IMR-90 (cell line): Measurements from ENCODE around the gene IFTAP. TPM values are rescaled to one million over a fixed set of nuclear protein-coding genes. Genes with fewer than 3 reads are reported as not detected.

Source experiments
- ATAC-seq: fragments of 200-7000 bp; cut with Tn5 transposase; 2 replicates; pipeline ENCODE4 v1.9.1; 2020; ENCODE audit warnings: low read depth, mild to moderate bottlenecking, moderate library complexity
- BruUV-seq: library from RNA; stranded (reverse); fragments of 400-500 nt; replicated peaks from 2 replicates; lab custom pipeline; 2021; lab: Mats Ljungman, UMichigan
- CTCF ChIA-PET: fragments of 300-600 bp; formaldehyde crosslinking; extraction: SDS; loops from one replicate; lab custom pipeline; 2021; ENCODE audit warnings: antibody characterized with exemption; lab: Yijun Ruan, JAX
- POLR2A ChIA-PET: fragments of 300-600 bp; sonication (Branson Sonifier 250); formaldehyde crosslinking; loops from one replicate; lab custom pipeline; 2022; ENCODE audit warnings: antibody characterized with exemption; ENCODE audit not compliant: unreplicated experiment; lab: Charles Lee
- DNase-seq: peaks from one replicate; pipeline ENCODE4 v3.0.0; 2013
- H2AFZ ChIP-seq: replicated peaks from 2 replicates; pipeline ENCODE3; 2013; ENCODE audit warnings: low read length, mild to moderate bottlenecking; ENCODE audit not compliant: poor library complexity
- H2AK5ac ChIP-seq: 2 replicates; pipeline ENCODE4 v1.6.1; 2013; ENCODE audit warnings: low read depth, low read length, inconsistent platforms
- H2AK9ac ChIP-seq: replicated peaks from 2 replicates; pipeline ENCODE3; 2013; ENCODE audit warnings: mild to moderate bottlenecking, low read depth, low read length, moderate library complexity; ENCODE audit not compliant: poor library complexity
- H2BK120ac ChIP-seq: 2 replicates; pipeline ENCODE4 v1.6.1; 2013; ENCODE audit warnings: low read depth, low read length, inconsistent platforms
- H2BK15ac ChIP-seq: 3 replicates; pipeline ENCODE4 v1.6.1; 2013; ENCODE audit warnings: low read depth, low read length, inconsistent platforms
- H2BK20ac ChIP-seq: 2 replicates; pipeline ENCODE4 v1.6.1; 2013; ENCODE audit warnings: low read depth, mild to moderate bottlenecking, inconsistent platforms, low read length, moderate library complexity
- H2BK5ac ChIP-seq: 2 replicates; pipeline ENCODE4 v1.6.1; 2013; ENCODE audit warnings: mild to moderate bottlenecking, low read depth, low read length, inconsistent platforms; ENCODE audit not compliant: poor library complexity, severe bottlenecking
- H3K14ac ChIP-seq: replicated peaks from 2 replicates; pipeline ENCODE4 v1.6.1; 2013; ENCODE audit warnings: low read depth, low read length, inconsistent platforms
- H3K18ac ChIP-seq: 2 replicates; pipeline ENCODE4 v1.6.1; 2013; ENCODE audit warnings: low read depth, low read length, control low read depth
- H3K23ac ChIP-seq: 2 replicates; pipeline ENCODE4 v1.6.1; 2013; ENCODE audit warnings: low read depth, low read length, inconsistent platforms
- H3K27ac ChIP-seq: 2 replicates; pipeline ENCODE4 v1.5.1; 2013; ENCODE audit warnings: mild to moderate bottlenecking, control low read depth, low read length; ENCODE audit not compliant: insufficient read depth
- H3K27me3 ChIP-seq: 2 replicates; pipeline ENCODE4 v1.6.1; 2013; ENCODE audit warnings: low read length; ENCODE audit not compliant: control insufficient read depth, insufficient read depth
- H3K36me3 ChIP-seq: 2 replicates; pipeline ENCODE4 v1.6.1; 2013; ENCODE audit warnings: low read length, mixed read lengths; ENCODE audit not compliant: control insufficient read depth, insufficient read depth
- H3K4ac ChIP-seq: 2 replicates; pipeline ENCODE4 v1.6.1; 2013; ENCODE audit warnings: low read depth, low read length, inconsistent platforms
- H3K4me1 ChIP-seq: 2 replicates; pipeline ENCODE4 v1.6.1; 2013; ENCODE audit warnings: low read length, mixed read lengths; ENCODE audit not compliant: control insufficient read depth, insufficient read depth
- H3K4me2 ChIP-seq: 2 replicates; pipeline ENCODE4 v1.6.1; 2013; ENCODE audit warnings: low read depth, mild to moderate bottlenecking, control low read depth, low read length, moderate library complexity
- H3K4me3 ChIP-seq: 2 replicates; pipeline ENCODE4 v1.5.1; 2013; ENCODE audit warnings: low read depth, mild to moderate bottlenecking, control low read depth, low read length, moderate library complexity; ENCODE audit not compliant: insufficient read depth
- H3K56ac ChIP-seq: 2 replicates; pipeline ENCODE4 v1.6.1; 2013; ENCODE audit warnings: low read length, inconsistent platforms; ENCODE audit not compliant: insufficient read depth; ENCODE audit errors: extremely low read depth
- H3K79me1 ChIP-seq, 2 experiments: 2 replicates each; pipeline ENCODE4 v1.6.1; 2013; ENCODE audit warnings: low read length in 2 of 2, inconsistent platforms in 1 of 2, low read depth in 1 of 2
- H3K9ac ChIP-seq: 2 replicates; pipeline ENCODE4 v1.6.1; 2013; ENCODE audit warnings: low read depth, low read length, control low read depth
- H3K9me1 ChIP-seq: 2 replicates; pipeline ENCODE4 v1.6.1; 2013; ENCODE audit warnings: low read length, inconsistent platforms; ENCODE audit not compliant: insufficient read depth
- H3K9me3 ChIP-seq: 2 replicates; pipeline ENCODE4 v1.6.1; 2013; ENCODE audit warnings: low read length; ENCODE audit not compliant: control insufficient read depth, insufficient read depth
- H4K20me1 ChIP-seq: 2 replicates; pipeline ENCODE4 v1.6.1; 2013; ENCODE audit warnings: low read length, inconsistent platforms; ENCODE audit not compliant: insufficient read depth
- H4K5ac ChIP-seq: 2 replicates; pipeline ENCODE4 v1.6.1; 2013; ENCODE audit warnings: mild to moderate bottlenecking, low read depth, low read length, control low read depth
- H4K8ac ChIP-seq, 2 experiments: 2 replicates each; pipeline ENCODE4 v1.6.1; 2013; ENCODE audit warnings: low read depth in 2 of 2, low read length in 2 of 2, control low read depth in 1 of 2, inconsistent platforms in 1 of 2
- H4K91ac ChIP-seq: 2 replicates; pipeline ENCODE4 v1.6.1; 2013; ENCODE audit warnings: low read depth, low read length, inconsistent platforms; ENCODE audit not compliant: insufficient read depth
- BHLHE40 ChIP-seq: fragments of 150-350 bp; IDR thresholded peaks from 2 replicates; pipeline ENCODE4 v1.6.1; 2016; ENCODE audit warnings: mild to moderate bottlenecking, low read depth, low read length
- CEBPB ChIP-seq: IDR thresholded peaks from 2 replicates; pipeline ENCODE4 v1.6.1; 2012; ENCODE audit warnings: low read depth, low read length, improper control_type of control experiment
- CHD1 ChIP-seq: IDR thresholded peaks from 2 replicates; pipeline ENCODE4 v1.6.1; 2012; ENCODE audit warnings: low read depth, low read length, improper control_type of control experiment
- MAFK ChIP-seq: IDR thresholded peaks from 2 replicates; pipeline ENCODE4 v1.6.1; 2012; ENCODE audit warnings: low read depth, low read length, improper control_type of control experiment
- MXI1 ChIP-seq: IDR thresholded peaks from 2 replicates; pipeline ENCODE4 v1.6.1; 2012; ENCODE audit warnings: low read depth, mild to moderate bottlenecking, low read length, moderate library complexity, borderline replicate concordance
- NFE2L2 ChIP-seq: fragments of 150-350 bp; IDR thresholded peaks from 2 replicates; pipeline ENCODE4 v1.6.1; 2016; ENCODE audit warnings: low read depth, mild to moderate bottlenecking, low read length
- POLR2A ChIP-seq: IDR thresholded peaks from 2 replicates; pipeline ENCODE4 v1.6.1; 2012; ENCODE audit warnings: mild to moderate bottlenecking, low read depth, low read length
- RAD21 ChIP-seq: IDR thresholded peaks from 2 replicates; pipeline ENCODE4 v1.6.1; 2012; ENCODE audit warnings: low read length, improper control_type of control experiment
- RCOR1 ChIP-seq: IDR thresholded peaks from 2 replicates; pipeline ENCODE4 v1.6.1; 2012; ENCODE audit warnings: mild to moderate bottlenecking, low read length, improper control_type of control experiment; ENCODE audit not compliant: insufficient replicate concordance
- RFX5 ChIP-seq: IDR thresholded peaks from 2 replicates; pipeline ENCODE4 v1.8.0; 2012; ENCODE audit warnings: low read depth, mild to moderate bottlenecking, low read length, moderate library complexity
- SMC3 ChIP-seq: fragments of 150-350 bp; IDR thresholded peaks from 2 replicates; pipeline ENCODE4 v1.6.1; 2016; ENCODE audit warnings: low read depth, mild to moderate bottlenecking, antibody characterized with exemption, low read length, moderate library complexity
- WGBS, 2 experiments: methylation state at CpG; one replicate each; pipeline versions ENCODE4 v1.1.5 to v1.1.7; 2013; ENCODE audit warnings: missing lambda C conversion rate in 2 of 2; ENCODE audit not compliant: insufficient read length in 1 of 2; ENCODE audit errors: extremely low coverage in 2 of 2; 5-methylcytosine and 5-hydroxymethylcytosine counted together
- dilution Hi-C: fragments of 300-500 bp; cut with HindIII; formaldehyde crosslinking; loops from one replicate; pipeline ENCODE4 v1.14.3; 2018; ENCODE audit warnings: low sequenced_read_pairs; ENCODE audit not compliant: unreplicated experiment
- in situ Hi-C: fragments of 300-500 bp; cut with MboI; formaldehyde crosslinking; loops from 3 replicates; pipeline ENCODE4 v1.14.3; 2019; ENCODE audit warnings: low sequenced_read_pairs, inconsistent platforms, mixed read lengths
- intact Hi-C: fragments of 100-400 bp; cut with micrococcal nuclease; formaldehyde crosslinking; loops from 2 replicates; pipeline ENCODE4 v1.10.0; 2022
- polyA plus RNA-seq, 3 experiments: library from polyadenylated mRNA; depleted of rRNA; stranded (reverse); fragments of >200 nt; gene quantifications; 2 replicates each; pipeline ENCODE4 v1.2.3, GENCODE V29; 2012; ENCODE audit warnings: low replicate concordance in 1 of 3
- total RNA-seq: library from RNA; depleted of rRNA; stranded (reverse); fragments of >200 nt; gene quantifications from 2 replicates; pipeline ENCODE4 v1.2.3, GENCODE V29; 2012
- TF ChIP-seq, protein P1 (sequence below): conservative IDR thresholded peaks from 2 replicates; pipeline ENCODE4 v1.5.1; 2012; ENCODE audit warnings: mild to moderate bottlenecking, low read depth, low read length, improper control_type of control experiment
- TF ChIP-seq, protein P2 (sequence below): fragments of 150-350 bp; IDR thresholded peaks from 2 replicates; pipeline ENCODE4 v1.6.1; 2017; ENCODE audit warnings: mild to moderate bottlenecking, antibody characterized with exemption, low read length, low read depth

The IFTAP gene
- total and polyA plus RNA-seq, 2 of the 4 experiments (the other 2 are of a cell fraction): 15.8 to 28.5 TPM

DNA sequence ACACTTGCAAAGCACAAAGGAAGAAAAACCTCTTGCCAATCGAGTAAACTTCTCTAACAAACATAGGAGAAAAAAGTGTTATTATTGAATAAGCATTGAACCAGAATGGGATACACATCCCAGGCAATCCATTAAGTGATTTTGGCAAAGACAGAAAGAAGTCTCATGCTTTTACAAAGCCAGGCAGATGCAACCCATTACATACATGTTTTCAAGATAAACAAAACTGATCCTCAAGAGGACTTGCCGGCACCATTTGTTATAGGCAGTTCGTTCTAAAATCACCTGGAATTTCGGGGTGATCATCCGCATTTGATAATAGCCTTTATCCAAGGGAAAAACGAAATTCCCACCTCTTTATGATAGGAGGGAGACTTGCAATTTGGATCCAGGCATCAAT, 101.3 kb downstream of the IFTAP start:
- no peak overlapping the region for H4K8ac ChIP-seq
- no peak overlapping the region for H3K23ac ChIP-seq
- no peak overlapping the region for H2BK5ac ChIP-seq
- no peaks in the 10 kb centered on the region for H3K79me1 ChIP-seq
- H4K5ac ChIP-seq: no peak overlapping the region
- no peaks in the 10 kb centered on the region for H3K9me3 ChIP-seq
- no peak overlapping the region for H3K18ac ChIP-seq
- dilution Hi-C loops: no loop called here
- no peak for TF ChIP-seq CHD1
- no peak for TF ChIP-seq SMC3
- TF ChIP-seq BHLHE40: no peak
- TF ChIP-seq POLR2A: no peak
- TF ChIP-seq RAD21: no peak
- TF ChIP-seq, protein P1, sequence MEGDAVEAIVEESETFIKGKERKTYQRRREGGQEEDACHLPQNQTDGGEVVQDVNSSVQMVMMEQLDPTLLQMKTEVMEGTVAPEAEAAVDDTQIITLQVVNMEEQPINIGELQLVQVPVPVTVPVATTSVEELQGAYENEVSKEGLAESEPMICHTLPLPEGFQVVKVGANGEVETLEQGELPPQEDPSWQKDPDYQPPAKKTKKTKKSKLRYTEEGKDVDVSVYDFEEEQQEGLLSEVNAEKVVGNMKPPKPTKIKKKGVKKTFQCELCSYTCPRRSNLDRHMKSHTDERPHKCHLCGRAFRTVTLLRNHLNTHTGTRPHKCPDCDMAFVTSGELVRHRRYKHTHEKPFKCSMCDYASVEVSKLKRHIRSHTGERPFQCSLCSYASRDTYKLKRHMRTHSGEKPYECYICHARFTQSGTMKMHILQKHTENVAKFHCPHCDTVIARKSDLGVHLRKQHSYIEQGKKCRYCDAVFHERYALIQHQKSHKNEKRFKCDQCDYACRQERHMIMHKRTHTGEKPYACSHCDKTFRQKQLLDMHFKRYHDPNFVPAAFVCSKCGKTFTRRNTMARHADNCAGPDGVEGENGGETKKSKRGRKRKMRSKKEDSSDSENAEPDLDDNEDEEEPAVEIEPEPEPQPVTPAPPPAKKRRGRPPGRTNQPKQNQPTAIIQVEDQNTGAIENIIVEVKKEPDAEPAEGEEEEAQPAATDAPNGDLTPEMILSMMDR: no peak
- no peak for TF ChIP-seq MXI1
- TF ChIP-seq MAFK: no peak
- no peak for TF ChIP-seq RFX5
- no peak for TF ChIP-seq CEBPB
- TF ChIP-seq RCOR1: no peak
- TF ChIP-seq, protein P2, sequence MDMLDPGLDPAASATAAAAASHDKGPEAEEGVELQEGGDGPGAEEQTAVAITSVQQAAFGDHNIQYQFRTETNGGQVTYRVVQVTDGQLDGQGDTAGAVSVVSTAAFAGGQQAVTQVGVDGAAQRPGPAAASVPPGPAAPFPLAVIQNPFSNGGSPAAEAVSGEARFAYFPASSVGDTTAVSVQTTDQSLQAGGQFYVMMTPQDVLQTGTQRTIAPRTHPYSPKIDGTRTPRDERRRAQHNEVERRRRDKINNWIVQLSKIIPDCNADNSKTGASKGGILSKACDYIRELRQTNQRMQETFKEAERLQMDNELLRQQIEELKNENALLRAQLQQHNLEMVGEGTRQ: no peak
- no peak for TF ChIP-seq NFE2L2
- in situ Hi-C loops: no loop called here
- H3K27me3 ChIP-seq: peaks cover 14% of the 10 kb centered on the region
- H3K14ac ChIP-seq: no peak overlapping the region
- no peaks in the 10 kb centered on the region for H4K20me1 ChIP-seq
- no peak overlapping the region for H3K4ac ChIP-seq
- H2AFZ ChIP-seq: no peak overlapping the region
- no peaks in the 10 kb centered on the region for H3K9me1 ChIP-seq
- no peak overlapping the region for H3K56ac ChIP-seq
- no peak overlapping the region for H3K27ac ChIP-seq
- H2BK120ac ChIP-seq: no peak overlapping the region
- ChIA-PET POLR2A (no interaction called here), CTCF (no interaction called here)
- H3K4me1 ChIP-seq: no peaks in the 10 kb centered on the region
- no peak overlapping the region for H2AK5ac ChIP-seq
- WGBS, 2 experiments: no CpG with 5 or more reads among the region's 6 CpGs
- no peak overlapping the region for H2AK9ac ChIP-seq
- H4K91ac ChIP-seq: no peak overlapping the region
- no peak overlapping the region for H2BK15ac ChIP-seq
- ATAC-seq: no peak
- H2BK20ac ChIP-seq: no peak overlapping the region
- BruUV-seq: no TSS peak
- intact Hi-C loops: no loop called here
- DNase-seq: no peak
- no peak overlapping the region for H3K9ac ChIP-seq
- H3K4me2 ChIP-seq: no peak overlapping the region
- no peaks in the 10 kb centered on the region for H3K36me3 ChIP-seq
- H3K4me3 ChIP-seq: no peak overlapping the region
